ENCODE data around the gene CTPS1.

DNA sequence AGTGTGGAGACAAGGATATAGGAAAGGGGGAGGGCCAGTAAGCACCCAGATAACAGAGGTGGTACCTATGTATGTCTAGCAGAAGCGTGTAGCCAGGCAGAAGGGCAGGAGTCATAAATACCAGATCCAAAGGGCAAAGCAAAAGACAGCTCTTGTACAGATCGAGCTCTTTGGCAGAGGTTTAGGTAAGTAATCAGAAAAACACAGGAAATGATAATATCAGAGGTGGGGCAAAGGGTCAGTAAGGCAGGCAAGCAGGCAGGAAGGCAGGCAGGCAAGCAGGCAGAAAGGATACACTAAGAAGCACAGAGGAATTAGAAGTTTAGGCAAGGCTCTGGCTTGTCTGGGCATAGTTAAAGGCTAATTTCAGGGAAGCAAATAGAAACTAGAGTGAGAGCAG, 64.7 kb downstream of the CTPS1 start:
- no peak for TF ChIP-seq EZH2 (IDR thresholded peaks at IDR 0.05; ENCODE audit: insufficient read depth, poor library complexity, severe bottlenecking)
- no peak for TF ChIP-seq EZH2phosphoT487 (IDR thresholded peaks at IDR 0.05; ENCODE audit: insufficient read depth, low read depth)

Measured in GM23248 (cell line).